Transverse colon (tissue), 3 donors: Measurements from ENCODE around the gene MRS2.

Experiments used
- CTCF ChIP-seq, 5 experiments: fragments of 200-600 bp in 3 of 5; fragments of 450-650 bp in 2 of 5; sonication (generic) in 3 of 5; IDR thresholded peaks; 1 replicate in 2 of 5; 2 replicates in 3 of 5; pipeline ENCODE4 v1.5.1; 2016 to 2017; ENCODE audit warnings: antibody characterized with exemption in 5 of 5, inconsistent platforms in 3 of 5, mild to moderate bottlenecking in 2 of 5, moderate library complexity in 1 of 5
- POLR2A ChIP-seq: fragments of 450-650 bp; IDR thresholded peaks from one replicate; pipeline ENCODE4 v1.6.1; 2016; ENCODE audit warnings: antibody characterized with exemption, mild to moderate bottlenecking, moderate library complexity

- no peak for TF ChIP-seq CTCF (IDR thresholded peaks at IDR 0.05)
- no peak for TF ChIP-seq POLR2A
Observed at GRCh38 chr6:24412294-24412693, 9.6 kb downstream of the MRS2 start.
